GM21737 (cell line): Measurements from ENCODE around the gene STK10.

Experiments used
- ATAC-seq: cut with Tn5 transposase; IDR thresholded peaks from one replicate; pipeline ENCODE4 v1.9.1; 2021; ENCODE audit warnings: mild to moderate bottlenecking, moderate library complexity; ENCODE audit not compliant: unreplicated experiment

Gene STK10

DNA sequence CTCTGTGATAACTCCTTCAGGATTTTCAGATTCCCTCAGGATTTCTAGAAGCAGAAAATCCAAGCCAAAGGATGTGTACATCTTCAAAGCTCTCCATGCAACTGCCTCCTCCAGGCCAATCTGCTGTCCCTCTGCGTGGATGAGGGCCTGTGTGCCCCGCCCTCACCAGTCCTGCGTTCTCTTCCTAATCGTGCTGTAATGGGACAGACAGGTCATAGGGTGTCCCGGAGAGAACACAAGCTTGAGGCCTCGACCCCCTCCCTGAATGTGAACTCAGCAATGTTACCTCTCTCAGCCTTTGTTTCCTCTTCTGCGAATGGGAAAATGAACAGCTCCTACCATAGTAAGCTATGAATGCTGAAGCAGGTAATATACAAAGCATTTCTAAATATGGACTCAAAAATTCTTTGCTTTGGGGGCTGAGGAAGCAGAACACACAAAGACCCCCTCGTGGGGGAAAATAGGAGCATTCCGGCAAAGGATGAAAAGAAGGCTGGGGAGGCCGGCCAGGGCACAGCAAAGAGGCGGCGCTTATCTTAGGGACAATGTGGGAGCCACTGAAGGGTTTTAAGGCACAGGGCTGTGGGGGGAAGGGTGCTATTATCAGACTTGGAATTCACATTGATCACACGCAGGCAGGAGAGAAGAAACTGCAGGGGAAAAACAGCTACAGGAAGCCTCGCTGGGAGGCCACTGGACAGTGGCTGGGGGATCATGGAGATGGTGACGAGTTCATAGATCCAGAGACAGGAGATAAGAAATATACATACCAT lies 124.4 kb downstream of the STK10 start:
- no peak for ATAC-seq

DNA sequence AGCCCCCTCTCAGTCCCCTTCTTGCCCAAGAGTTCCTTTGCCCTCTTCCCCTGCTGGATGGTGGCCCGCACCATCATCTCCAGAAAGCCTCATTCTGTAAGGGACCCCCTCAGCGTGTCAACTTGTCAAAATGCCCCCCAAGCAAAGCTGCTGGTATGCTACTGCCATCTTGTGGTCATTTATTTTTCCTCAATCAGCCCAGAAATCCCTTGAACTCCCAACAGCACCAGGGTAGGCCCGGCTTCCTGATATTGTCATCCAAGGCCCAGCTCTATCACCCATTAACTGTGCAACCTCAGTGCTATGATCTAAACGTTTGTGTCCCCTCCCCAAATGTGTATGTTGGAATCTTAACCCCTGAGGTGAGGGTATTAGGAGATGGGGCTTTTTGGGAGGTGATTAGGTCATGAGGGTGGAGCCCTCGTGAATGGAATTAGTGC lies 128.3 kb downstream of the STK10 start:
- ATAC-seq = no peak

DNA sequence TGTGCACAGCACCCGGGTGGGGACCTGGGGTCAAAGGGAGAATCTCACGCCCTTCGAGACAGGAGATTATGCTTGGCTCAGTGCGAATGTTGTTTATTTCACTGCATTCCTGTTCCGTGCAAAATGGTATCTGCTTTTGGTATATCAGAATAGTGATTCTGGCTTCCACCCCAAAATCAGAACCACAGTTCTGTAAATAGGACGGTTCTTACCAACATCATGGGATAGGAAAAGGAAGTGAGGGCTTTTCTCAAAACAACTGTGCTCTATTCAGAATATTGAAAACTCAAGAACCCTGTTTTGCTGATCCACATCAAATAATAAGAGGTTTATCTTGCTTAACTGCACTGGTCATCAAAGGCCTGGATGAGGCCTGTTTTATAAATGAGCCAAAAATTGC lies 129.9 kb downstream of the STK10 start:
- no peak for ATAC-seq

DNA sequence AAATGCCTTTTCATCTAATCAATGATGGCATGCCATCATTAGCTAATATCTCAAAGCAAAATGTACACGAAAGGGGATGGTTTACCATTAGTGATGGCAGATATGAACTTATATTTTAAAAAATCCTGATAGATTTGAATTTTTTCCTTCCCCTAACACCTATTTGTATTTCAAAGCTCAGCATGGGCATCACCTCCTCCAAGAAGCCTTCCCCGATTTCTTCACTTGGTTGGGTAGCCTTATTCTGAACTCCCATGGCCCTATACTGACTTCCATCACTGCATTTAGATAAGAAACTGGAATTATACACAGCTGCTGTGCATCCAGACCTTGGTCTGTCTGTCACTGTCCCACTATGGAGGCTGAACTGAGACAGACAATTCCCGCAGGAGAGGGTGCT lies 132.0 kb downstream of the STK10 start:
- no peak for ATAC-seq

DNA sequence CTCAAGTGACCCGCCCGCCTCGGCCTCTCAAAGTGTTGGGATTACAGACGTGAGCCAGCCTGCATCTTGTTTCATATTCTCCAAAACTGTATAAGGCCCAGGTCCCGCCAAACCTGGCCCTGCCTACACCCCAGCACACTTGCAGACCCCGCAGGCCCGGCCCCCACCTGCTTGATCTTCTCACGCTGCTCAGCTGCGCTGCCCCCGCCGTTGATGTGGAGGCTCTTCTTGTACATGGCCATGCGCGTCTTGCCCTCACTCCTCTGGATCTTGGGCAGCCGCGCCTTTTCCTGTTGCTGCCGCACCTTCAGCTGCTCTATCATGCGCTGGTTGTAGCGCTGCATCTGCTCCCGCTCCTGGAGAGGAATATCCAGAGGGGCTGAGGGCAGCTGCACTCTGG lies 132.6 kb downstream of the STK10 start:
- ATAC-seq = no peak

DNA sequence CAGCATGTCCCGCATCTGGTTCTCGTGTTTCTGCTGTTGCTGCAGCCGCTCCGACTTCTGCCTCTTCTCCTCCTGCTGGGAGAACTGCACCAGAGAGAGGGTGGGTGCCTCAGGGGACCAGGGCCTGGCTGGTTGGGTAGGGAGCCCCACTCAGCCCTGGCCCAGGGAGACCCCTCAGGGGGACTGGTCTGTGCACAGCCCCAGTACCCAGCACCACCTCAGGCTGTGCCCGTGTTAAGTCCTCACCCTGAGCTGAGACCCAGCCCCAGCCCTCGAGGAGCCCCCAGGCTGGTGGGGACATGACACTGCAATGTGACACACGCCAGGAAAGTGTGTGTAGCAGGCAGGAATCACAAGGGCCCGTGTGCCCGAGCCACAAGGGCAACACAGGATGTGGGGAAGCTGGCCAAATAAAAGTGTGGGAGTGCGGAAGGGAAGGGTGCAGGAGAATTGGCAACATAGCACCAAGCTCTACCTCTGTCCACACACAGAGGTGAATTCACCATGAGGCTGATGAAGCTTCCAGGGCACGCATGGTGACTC lies 133.3 kb downstream of the STK10 start:
- ATAC-seq = no peak

DNA sequence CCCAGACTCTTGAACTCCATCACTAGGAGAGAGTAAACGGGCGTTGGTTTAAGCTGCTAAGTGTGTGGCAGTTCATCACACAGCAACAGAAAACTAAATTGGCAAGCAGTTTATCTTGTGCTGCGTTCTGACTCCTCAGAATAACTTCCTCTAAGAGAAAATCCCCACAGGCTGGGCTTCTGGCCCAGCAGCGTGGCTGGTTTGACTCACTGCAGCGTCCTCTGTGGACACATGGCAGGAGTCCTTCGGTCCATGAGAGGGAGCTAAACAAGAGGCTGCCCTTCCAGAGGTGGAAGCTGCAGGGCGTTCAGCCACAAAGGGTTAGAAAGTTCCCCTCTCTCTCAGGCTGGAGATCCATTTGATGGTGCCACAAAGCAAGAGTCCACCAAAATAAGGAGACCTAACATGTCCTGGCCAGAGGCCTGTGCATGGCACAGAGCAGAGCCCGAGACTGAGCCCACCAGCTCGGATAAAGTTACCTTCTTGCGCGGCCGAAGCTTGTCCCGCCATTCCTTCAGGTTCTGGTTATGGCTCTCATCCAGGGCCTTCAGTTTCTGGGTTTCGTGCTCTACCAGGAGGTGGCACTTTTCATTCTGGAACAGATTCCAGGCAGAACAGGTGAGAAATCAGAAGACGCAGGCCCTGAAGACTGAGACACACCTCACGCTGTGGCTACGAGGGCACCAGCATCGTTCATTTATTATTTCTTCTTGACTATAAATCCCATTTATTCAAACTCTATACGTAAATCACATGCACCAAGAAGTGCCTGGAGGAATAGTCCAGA lies 135.4 kb downstream of the STK10 start:
- no peak for ATAC-seq

DNA sequence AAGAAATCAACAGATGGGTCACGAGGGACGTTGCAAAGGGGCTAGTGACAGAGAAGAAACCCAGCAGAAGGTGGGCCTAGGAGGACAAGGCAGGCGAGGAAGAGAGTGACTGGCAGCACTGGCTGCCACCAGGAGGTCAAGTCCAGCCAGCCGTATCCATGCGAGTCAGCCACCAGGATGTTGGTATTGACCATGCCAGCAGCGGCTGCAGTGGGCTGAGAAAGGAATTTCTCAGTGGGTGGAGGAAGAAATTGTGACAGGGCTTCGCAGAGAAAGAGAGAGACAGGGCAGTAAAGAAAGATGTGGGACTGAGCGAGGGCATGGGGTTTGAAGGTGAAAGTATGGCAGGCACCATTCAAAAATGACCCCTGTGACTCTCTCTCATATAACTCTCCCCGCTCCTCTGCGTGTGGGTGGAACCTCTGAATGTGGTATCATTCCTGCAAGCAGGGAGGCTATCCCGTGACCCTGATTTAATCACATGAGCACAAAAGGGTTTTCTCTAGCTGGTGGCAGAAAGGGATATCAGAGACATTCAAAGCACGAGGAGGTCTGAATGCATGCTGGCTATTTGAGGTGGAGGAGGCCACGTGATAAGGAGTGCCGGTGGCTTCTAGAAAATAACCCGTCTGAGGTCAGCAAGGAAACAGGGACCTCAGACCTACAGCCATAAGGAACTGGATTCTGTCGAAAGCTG lies 136.2 kb downstream of the STK10 start:
- ATAC-seq = no peak

DNA sequence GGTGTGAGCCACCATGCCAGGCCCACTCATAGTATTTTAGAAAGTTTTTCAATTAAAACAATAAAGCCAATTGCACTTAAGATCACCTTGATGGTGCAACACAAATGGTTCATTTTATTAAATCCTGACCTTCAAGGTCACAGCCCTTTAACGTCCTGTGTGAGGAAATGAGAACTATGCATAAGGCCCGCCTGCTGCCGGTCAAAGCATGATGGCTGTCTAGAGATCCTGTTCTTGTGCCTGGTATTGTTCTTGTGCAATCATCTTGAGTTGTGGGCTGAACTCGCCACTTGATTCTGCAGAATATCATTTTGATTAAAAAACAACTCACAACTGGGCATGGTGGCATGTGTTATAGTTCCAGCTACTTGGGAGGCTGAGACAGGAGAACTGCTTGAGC lies 137.9 kb downstream of the STK10 start:
- ATAC-seq = no peak

DNA sequence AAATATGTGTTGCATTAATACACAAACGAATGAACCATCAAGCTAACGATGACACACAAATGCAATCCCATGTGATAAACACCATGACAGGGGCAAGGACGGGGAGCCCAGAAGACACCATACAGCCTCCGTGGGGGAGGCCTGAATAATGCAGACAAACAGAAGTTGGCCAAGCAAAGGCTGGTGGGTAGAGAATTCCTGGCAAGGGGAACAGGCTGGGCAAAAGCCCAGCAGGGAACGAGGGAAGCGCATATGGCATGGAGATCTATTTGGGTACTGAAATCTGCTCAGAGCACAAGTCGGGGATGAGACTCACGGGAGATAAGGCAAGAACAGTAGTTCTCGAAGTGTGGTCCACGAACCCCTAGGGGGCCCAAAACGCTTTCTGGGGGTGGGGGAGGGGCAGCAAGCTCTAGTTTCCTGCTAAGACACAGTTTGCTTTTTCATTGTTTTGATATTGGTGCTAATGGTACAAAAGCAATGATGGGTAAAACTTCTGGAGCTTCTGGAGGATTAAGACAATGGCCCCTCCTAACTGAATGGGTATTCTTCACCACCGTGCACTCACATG lies 138.7 kb downstream of the STK10 start:
- ATAC-seq = no peak

DNA sequence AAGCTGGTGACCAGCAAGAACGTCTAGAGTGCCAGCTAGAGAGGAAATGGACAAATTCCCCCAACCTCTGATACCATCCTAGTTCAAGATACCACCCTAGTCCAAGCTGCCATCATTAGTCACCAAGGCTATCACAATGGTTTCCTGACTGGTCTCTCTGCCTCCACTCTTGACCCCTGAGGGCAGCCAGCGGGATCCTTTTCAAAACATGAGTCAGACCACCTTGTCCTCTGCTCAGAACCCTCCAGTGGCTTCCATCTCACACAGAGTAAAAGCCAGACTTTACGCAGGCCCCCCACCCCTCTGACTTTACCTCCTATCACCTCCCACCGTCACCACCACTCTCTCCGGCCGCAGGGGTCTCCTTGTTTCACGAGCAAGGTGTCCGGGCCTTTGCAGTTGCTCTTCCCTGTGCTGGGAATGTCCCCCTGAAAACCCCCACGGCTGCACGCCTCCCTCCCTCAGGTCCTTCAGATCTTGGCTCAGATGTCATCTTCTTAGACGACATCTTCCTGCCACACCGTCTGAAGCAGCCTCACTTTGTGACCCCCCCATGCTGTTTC lies 139.4 kb downstream of the STK10 start:
- ATAC-seq = no peak

DNA sequence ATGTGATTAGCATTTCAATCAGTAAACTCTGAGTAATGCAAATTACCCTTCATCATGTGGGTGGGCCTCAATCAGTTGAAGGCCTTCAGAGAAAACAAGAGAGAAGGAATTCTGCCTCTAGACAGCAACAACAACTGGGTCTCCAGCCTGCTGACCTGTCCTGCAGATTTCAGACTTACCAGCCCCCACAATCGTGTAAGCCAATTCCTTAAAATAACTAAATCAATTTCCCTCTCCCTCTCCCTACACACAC lies 139.9 kb downstream of the STK10 start:
- ATAC-seq = no peak

DNA sequence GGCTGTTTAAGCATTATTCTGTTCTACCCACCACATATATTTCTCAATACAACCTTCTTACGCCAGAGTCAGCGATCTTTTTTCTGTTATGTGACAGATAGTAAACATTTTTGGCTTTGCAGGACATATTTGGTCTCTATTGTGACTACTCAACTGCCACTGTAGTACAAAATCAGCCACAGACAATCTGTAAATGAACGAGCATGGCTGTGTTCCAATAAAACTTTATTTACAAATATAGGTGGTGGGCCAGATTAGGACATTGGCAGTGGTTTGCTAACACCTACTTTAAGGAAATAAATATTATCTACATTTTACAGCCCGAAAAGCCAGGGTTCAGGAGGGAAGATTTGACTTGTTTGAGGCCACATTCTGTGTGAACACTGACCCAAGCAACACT lies 141.4 kb downstream of the STK10 start:
- no peak for ATAC-seq

DNA sequence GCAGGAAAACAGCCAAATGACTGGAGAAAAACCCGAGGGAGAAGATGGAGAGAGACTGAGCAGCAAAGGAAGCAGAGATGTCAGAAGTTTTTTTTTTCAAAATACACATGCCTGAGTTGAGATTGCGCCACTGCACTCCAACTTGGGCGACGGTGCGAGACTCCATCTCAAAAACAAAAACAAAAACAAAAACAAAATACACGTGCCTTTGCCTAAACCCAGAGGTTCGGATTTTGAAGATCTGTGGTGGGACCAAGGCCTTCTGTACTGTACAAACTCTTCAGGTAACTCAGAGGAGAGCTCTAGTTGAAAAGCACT lies 142.8 kb downstream of the STK10 start:
- ATAC-seq = no peak

DNA sequence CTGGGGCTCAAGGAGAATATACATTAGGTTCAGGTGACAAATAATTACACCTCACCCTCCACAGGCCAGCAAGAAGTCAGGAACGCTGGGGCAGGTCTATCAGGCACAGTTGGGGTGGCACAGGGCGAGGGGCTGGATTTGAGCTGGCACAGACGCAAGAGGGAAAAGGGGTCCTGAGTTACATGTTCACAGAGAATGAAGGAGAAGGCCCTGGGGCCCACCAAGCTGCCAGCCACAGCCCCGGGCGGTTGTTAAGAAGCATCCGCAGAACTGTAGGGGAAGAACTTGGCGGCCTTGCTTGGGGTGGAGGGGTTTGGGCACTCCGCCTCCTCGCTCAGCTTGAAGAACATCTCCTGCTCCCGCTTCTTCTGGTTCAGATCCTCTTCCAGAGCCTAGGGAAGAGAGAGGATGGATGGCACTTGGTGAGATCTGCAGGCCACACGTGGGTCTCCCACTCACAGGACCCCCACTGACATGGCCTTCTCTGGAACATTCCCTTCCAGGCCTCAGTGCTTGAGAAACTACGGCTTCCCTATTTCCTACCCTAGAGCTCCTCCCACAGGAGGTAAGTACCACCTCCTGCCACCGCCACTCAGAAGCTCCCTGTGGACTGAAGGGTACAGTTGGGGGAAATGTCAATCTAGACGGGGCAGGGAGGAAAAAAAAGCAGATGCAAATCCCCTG lies 143.3 kb downstream of the STK10 start:
- ATAC-seq = no peak

DNA sequence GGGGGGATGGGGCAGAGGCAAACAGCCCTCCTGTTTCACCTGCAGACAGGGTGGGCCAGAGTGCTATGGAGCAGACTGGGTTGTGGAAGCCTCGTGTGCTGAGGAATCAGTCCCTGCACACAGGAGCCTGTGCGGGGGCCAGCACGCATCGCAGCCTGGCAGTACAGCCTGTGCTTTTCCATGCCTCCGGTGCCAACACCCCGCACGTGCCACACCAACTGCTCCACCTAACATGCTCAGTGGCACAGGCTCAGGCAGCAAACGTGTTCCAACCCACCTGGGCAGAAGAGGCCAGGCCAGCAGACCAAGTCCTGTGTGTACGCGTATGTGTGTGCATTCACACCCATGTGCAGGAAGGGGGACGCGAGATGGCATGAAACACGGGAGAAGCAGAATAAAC lies 144.2 kb downstream of the STK10 start:
- ATAC-seq = no peak

DNA sequence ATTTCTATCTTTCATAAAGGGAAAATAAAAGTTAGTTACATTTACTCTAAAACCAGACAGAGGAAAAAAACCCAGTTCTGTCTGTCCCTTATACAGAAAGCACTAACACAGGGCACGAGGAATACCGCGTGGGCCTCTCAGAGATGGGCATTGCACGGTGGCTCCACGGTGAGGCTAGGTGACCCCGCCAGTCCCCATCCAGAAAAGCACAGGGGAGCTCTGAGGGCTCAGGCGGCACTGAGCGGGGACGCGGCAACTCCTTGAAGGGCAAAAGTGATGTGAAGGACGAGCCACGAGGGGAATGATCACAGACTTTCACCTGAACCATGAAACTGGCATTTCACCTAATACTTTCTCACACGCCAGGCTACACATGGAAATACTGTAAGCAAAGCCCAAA lies 145.8 kb downstream of the STK10 start:
- no peak for ATAC-seq

DNA sequence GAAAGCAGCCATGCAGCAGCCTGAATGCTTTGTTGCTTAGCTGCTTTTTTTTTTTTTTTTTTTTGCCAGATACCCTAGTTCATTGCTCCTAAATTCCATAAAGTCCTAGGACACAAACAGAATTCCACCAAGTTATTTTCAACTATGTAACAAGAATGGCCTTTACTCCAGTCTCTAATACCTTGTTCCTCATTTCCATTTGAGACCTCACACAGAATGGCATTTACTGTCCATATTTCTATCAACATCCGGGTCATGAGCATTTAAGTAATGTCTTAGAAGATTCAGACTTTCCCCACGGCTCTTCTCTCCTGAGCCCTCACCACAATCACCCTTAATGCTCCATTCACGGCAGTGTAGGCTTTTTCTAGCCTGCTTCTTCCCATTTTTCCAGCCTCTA lies 149.9 kb downstream of the STK10 start:
- ATAC-seq = no peak

DNA sequence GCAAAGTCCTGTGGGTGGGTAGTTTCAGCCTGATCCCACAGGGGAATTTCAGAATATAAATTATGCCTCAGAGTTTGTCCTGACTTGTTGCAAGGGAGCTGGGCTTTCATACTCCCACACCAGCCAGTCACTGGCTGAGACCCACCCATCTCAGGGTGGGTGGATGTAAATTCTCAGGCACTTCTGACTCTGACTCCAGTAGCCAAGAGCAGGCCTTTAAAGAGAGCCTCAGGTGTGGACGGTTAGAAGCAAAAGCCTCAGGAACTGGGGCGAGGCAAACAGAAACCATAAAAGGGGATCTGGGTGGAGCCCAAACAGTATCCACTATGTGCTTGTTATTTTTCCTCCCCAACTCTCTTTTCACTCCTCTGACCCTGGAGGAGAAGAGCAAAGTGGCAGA lies 153.0 kb downstream of the STK10 start:
- peak; percentile 65 for ATAC-seq

DNA sequence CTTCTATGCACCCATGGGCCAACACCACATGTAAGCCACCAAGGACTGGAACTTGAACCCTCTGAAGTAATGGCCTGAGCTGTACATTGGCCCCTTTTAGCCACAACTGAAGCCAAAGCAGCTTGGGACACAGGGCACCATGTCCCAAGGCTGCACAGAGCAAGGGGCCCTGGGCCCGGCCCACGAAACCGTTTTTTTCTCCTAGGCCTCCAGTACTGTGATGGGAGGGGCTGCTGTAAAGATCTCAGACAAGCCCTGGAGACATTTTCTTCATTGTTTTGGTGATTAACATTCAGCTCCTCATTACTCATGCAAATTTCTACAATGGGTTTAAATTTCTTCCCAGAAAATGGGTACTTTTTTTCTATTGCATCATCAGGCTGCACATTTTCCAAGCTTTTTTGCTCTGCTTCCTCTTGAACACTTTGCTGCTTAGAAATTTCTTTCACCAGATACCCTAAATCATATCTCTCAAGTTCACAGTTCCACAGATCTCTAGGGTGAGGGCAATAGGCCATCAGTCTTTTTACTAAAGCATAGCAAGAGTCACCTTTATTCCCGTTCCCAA lies 156.0 kb downstream of the STK10 start:
- ATAC-seq = no peak
